Frontal cortex (tissue), 4 donors: ENCODE data around the gene TEX14. TPM values are rescaled to one million over a fixed set of nuclear protein-coding genes. Genes with fewer than 3 reads are reported as not detected.

ENCODE experiments used
- DNase-seq, 2 donors: peaks; one replicate each; pipeline ENCODE4 v3.0.0; 2012; ENCODE audit warnings: low spot score in 2 of 2
- FAIRE-seq: peaks from 2 replicates; lab custom pipeline; 2012; peaks lifted over from hg19 to GRCh38; lab: Jason Lieb, UNC
- total RNA-seq: library from RNA; depleted of rRNA; stranded (reverse); fragments of >200 nt; gene quantifications from one replicate; pipeline ENCODE4 v1.2.3, GENCODE V29; 2014
- donor health status: control.
- donor health status: control.
- donor health status: control.

Gene TEX14, protein sequence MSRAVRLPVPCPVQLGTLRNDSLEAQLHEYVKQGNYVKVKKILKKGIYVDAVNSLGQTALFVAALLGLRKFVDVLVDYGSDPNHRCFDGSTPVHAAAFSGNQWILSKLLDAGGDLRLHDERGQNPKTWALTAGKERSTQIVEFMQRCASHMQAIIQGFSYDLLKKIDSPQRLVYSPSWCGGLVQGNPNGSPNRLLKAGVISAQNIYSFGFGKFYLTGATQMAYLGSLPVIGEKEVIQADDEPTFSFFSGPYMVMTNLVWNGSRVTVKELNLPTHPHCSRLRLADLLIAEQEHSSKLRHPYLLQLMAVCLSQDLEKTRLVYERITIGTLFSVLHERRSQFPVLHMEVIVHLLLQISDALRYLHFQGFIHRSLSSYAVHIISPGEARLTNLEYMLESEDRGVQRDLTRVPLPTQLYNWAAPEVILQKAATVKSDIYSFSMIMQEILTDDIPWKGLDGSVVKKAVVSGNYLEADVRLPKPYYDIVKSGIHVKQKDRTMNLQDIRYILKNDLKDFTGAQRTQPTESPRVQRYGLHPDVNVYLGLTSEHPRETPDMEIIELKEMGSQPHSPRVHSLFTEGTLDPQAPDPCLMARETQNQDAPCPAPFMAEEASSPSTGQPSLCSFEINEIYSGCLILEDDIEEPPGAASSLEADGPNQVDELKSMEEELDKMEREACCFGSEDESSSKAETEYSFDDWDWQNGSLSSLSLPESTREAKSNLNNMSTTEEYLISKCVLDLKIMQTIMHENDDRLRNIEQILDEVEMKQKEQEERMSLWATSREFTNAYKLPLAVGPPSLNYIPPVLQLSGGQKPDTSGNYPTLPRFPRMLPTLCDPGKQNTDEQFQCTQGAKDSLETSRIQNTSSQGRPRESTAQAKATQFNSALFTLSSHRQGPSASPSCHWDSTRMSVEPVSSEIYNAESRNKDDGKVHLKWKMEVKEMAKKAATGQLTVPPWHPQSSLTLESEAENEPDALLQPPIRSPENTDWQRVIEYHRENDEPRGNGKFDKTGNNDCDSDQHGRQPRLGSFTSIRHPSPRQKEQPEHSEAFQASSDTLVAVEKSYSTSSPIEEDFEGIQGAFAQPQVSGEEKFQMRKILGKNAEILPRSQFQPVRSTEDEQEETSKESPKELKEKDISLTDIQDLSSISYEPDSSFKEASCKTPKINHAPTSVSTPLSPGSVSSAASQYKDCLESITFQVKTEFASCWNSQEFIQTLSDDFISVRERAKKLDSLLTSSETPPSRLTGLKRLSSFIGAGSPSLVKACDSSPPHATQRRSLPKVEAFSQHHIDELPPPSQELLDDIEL (N-terminal part only)
- under 0.01 TPM for total RNA-seq

DNA sequence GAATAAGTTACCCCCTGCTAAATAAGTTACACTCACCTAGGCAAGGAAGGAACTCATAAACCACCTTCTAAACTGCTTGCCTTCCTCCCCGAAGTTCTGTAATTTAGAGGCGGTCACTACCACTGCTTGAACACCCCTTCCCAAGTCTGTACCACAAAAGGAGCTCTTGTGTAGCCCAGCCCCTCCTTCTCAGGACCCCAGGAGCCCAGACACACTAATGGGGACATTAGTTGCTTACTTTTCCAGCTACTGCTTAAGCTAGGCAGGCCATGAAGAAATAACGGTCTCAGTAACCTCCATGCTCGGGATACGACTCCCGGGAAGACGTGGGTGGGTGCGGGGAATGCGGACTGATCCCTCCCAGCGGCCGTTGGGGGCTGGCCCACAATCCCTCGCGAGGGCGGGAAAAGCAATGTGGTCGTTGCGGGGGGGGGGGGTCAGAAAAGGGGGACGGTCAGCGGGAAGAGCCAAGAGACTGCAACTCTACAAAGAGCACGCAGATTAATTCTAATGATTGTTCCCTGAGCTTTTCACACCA is at the start of gene TEX14:
Gene TEX14, minus strand, starts transcription at position 345 of the 538 bp plus-strand sequence. CDS start 40,044 bp downstream, outside the sequence.
- FAIRE-seq (no peak), DNase-seq (no peak)

DNA sequence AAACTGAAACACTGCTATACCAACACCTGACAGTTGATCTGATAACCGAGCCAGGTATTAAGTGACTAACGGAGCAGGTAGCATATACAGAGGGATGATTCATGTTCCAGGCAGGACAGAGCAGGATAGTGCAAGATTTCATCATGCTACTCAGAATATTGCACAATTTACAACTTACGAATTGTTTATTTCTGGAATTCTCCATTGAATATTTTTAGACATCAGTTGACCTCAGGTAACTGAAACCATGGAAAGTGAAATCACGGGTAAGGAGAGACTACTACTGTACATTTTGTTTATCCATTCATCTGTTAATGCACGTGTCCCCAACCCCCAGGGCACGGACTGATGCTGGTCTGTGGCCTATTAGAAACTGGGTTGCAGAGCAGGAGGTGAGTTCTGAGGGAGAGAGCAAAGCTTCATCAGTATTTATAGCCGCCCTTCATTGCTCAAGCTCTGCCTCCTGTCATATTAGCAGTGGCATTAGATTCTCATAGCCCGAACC is 49.3 kb upstream of the TEX14 start:
- DNase-seq, result no peak
- no peak for FAIRE-seq

DNA sequence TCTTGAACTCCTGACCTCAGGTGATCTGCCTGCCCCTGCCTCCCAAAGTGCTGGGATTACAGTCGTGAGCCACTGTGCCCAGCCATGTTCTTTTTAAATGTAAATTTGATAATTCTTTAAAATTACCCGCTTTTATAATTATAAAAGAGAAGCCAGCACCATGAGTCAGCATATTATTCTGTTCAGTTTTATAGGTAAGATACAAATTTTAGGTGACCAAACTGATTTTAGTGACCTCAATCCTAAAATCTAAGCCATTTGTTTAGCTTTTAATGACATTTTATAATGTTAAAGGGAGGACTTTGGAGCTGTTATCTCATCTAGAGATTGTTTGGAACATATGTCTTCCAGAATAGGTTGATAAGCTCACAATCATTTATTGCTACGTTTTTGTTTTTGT is 43.0 kb upstream of the TEX14 start:
- DNase-seq (no peak), FAIRE-seq (no peak)

DNA sequence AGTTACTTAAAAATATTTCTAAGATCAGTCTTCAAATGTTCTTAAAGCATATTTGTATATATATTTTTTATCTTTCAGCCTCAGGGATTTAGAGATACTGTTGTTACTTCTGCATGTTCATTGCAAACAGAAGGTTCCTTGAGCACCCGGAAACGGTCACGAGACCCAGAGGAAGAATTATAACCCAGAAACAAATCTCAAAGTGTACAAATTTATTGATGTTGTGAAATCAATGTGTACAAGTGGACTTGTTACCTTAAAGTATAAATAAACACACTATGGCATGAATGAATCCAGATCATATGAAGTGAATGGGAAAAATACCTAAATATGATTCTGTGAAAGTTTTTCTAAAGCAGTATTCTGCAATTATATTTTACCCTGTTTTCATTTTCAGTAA is 42.2 kb upstream of the TEX14 start:
- no peak for FAIRE-seq
- no peak for DNase-seq

DNA sequence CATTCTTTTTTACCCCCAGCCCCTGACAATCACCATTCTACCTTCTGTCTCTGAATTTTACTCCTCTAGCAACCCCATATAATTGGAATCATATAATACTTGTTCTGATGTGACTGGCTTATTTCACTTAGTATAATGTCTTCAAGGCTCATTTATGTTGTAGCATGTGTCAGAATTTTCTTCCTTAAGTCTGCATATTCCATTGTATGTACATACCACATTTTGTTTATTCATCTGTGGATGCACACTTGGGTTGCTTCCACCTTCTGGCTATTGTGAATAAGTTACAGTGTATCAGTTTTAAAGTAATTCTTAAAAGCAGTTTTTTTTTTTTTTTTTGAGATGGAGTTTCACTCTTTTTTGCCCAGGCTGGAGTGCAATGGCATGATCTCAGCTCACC is 39.1 kb upstream of the TEX14 start:
- no peak for FAIRE-seq
- no peak for DNase-seq

DNA sequence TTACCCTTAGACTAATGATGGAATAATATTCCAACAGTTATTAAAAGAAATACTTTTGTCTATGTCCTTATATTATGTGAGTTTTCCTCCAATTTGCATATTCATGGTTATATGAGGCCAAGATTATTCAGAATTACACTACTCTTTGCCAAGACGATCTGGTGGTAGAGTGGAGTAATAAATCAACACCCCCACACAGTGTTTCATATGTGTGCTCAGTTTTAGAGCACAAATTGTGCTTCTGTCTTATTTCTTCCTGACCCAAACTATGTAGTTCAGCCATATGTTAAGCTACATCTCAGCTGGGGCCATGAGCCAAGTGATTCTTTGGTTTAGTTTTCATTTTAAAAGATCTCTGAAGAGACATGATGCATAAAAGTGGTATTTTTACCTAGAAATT is 37.0 kb upstream of the TEX14 start:
- FAIRE-seq, result no peak

DNA sequence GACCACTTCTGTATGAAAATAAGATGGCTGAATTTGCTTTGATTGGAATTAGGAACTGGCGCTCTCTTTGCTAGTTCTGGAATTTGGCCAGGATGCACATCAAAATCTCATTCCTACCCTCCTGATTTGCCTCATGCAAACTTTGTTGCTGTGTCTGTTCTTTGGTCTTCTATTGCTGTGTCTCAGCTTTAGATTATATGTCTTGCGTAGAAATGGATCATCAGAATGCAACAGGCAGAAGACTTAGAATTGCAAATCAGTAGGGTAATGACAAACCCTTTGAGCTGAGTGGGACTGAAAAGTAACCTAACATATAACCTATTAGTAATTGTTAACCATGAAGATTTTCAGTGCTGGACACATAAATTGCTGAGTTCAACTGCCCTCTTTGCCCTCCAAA is 30.9 kb upstream of the TEX14 start:
- no peak for DNase-seq
- FAIRE-seq, result no peak

More for the DNA sequence above, 37.0 kb upstream of the TEX14 start:
- no peak for DNase-seq

DNA sequence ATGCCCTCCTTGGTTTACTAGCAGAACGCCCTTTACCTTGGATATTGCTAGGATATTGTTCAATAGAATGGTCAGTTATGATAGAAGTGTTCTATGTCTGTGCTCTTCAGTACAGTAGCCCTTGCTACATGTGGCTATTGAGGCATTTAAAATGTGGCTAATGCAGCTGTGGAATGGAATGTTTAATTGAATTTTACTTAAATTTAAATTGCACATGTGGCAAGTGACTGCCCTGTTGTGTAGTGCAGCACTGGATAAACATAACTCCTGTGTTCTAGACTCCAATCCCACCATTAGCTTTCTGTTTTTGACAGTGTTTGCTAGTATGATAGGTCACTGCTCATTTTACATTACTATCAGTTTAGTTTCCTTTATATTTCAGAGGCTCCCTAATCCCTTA is 30.4 kb upstream of the TEX14 start:
- DNase-seq (no peak), FAIRE-seq (no peak)

DNA sequence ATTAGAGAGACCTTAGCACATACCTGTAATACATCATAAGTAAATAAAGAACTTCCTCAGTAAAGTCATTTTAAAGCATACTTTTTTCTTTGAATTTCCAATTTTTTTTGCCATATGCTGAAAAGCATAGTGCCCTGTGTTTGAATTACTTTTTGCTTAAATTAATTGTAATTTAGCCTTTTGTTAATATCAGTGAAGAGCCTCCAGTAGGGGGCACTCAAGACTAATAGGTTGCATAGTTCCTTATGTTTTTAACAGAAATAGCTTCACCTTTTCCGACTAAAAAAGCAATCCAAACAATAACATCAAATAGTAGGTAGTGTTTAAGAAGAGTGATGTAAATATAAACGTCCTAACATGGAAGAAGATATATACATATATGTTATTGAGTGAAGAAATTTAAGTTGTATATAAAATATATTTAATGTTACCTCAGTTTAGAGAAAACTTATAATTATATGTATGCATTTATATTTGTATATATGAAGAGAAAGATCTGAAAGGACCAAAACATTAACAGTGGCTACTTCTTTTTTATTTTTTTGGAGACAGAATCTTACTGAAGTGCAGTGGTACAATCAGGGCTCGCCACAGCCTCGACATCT is 19.2 kb upstream of the TEX14 start:
- FAIRE-seq (peak; percentile 76), DNase-seq (no peak)

DNA sequence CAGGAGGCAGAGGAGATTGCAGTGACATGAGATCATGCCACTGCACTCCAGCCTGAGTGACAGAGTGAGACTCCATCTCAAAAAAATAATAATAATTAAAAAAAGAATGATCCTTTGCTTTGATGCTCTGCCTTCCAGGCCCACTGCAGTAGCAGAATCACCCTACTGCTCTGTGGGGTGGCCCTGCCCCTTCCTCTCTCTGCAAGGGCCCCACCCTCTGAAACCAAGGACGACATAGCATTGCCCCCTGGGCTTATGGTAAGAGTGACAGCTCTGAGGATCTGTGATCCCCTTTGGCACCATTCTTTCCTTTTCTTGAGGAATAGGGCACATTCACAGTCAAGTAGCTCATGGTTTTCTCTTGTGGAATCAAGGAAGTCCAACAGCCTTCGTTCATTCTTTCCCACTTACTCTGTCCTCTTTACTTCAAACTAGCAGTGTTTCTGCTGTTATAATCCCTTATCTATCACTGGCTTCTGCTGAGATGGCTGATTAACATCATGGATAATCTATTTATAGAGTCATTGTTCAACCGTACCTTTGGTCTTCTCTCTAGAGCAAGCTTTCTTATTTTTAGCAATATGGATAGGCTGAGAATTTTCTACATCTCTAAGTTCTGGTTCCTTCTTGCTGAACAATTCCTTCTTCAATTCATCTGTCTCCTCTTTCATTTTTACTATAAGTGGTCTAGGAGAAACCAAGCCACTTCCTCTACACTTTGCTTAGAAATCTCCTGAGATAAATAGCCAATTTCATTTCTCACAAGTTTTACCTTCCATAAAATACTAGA is 14.7 kb upstream of the TEX14 start:
- no peak for DNase-seq
- no peak for FAIRE-seq

DNA sequence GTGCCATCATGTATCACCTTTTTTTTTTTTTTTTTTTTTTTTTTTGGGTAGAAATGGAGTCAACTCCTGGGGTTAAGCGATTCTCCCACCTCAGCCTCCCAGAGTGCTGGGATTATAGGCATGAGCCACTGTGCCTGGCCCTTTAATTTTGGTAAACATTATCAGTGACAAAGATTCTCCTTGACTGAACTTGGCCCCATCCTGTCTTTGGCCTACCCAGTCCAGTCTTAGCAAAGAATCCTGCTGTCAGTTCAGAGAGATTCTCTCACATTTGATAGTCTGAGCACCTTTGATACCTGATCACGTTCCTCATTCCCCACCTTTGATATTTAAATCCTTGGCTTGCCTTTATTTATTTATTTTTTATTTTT is 12.1 kb upstream of the TEX14 start:
- FAIRE-seq (no peak), DNase-seq (no peak)

DNA sequence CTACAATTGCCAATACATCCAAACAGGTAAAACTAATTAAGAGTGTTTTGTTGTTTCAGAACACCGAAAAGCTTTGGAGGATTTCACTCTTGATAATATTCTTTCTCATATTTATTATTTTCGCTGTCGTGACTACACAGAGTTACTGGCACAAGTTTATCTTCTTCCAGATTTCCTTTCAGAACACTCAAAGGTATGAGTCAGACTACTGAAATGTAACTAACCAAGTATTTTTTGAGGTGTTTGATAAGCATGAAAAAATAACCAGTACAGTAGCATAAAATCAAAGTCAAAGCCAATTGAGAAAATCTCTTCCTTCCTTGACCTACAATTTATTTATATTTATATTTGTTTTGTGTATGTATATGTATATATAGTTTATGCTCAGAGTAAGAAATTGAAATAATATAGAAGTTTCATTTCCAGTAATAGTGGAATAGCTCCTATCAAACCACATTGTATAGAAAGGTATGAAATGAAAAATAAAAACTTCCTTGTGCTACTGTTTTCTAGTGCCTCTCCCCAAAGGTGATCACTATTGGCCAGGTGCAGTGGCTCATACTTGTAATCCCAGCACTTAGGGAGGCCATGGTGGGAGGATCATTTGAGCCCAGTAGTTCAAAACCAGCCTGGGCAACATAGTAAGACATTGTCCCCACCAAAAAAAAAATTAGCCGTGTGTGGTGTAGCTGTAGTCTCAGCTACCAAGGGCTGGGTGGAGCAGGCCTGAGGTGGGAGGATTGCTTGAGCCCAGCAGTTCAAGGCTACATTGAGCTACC is 11.5 kb upstream of the TEX14 start:
- FAIRE-seq (no peak), DNase-seq (no peak)

DNA sequence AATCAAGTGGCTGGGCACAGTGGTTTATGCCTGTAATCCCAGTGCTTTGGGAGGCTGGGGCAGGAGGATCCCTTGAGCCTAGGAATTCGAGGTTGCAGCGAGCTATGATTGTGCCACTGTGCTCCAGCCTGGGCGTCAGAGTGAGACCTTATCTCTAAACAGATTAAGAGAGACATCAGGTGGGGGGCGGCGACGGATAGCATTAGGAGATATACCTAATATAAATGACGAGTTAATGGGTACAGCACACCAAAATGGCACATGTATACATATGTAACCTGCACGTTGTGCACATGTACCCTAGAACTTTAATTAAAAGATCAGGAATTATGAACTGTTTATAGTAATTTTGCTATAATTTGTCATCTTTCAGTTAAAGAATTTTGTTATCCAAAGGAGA is 10.9 kb upstream of the TEX14 start:
- DNase-seq (no peak), FAIRE-seq (no peak)

DNA sequence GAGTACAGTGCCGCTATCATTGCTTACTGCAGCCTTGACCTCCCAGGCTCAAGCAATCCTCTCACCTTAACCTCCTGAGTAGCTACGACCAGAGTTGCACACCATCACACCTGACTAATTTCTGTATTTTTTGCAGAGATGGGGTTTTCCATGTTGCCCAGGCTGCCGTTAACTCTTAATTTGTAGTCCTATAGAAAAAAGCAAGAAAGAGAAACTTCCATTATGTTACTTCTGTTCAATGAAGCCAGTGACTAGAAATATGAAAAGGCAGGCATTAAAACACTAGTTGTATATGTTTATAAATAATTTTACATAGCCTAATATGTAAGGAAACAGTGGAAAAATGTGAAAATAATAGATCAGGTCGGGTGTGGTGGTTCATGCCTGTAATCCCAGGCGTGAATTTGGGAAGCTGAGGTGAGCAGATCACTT is 10.2 kb upstream of the TEX14 start:
- no peak for FAIRE-seq
- DNase-seq, result no peak

DNA sequence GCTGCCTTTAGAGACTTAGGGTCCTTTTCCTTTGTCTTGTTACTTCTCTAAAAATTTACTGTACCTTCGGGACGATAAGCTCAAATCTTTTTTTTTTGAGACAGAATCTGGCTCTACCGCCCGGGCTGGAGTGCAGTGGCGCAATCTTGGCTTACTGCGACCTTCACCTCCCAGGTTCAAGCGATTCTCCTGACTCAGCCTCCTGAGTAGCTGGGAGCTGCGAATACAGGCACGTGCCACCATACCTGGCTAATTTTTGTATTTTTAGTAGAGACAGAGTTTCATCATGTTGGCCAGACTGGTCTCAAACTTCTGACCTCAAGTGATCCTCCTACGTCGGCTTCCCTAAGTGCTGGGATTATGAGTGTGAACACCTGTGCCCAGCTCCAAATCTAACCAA is 7.9 kb upstream of the TEX14 start:
- DNase-seq (no peak), FAIRE-seq (no peak)

DNA sequence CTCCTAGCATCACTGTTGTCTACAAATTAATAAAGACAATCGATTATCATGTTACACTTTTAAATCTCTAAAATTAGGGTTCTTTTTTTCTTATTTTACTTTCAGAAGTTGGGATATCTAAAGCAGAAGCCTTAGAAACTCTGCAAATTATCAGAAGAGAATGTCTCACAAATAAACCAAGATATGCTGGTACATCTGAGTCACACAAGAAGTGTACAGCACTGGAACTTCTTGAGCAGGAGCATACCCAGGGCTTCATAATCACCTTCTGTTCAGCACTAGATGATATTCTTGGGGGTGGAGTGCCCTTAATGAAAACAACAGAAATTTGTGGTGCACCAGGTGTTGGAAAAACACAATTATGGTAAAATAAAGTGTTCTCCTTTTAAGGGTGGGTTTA is 3.0 kb upstream of the TEX14 start:
- DNase-seq, result no peak
- FAIRE-seq, result no peak

DNA sequence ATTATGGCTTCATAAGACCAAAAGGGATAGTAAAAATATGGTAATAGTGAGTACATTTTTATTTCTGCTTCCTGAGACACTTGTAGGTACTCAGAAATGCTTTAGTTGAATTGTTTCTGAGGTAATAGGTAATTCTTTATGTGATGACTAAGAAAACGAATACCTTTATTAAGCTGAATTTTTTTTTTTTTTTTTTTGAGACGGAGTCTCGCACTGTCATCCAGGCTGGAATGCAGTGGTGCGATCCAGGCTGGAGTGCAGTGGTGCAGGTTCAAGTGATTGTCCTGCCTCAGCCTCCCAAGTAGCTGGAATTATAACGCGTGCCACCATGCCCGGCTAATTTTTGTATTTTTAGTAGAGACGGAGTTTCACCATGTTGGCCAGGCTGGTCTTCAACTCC is 2.5 kb upstream of the TEX14 start:
- no peak for FAIRE-seq
- DNase-seq, result no peak

DNA sequence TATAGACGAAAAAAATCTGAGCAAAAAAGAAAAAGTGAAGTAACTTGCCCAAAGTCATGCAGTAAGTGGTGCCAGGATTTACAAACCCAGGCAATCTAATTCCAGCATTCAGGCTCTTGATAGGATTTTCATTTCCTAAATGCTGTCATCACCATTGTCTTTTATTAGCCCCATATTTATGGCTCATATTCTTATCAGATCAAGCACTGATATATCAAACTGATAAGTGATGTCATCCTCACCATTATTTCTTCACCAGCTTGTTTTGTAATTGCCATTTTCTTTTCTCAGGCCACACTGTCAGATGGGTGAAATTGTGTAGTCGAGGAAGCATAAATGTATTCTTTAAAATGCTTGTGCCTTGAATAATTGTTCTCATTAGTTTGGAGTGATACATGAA is 1.9 kb upstream of the TEX14 start:
- no peak for DNase-seq
- no peak for FAIRE-seq
